K562 (cell line): Measurements from ENCODE around the gene FGGY.

Source experiments
- BRD9 ChIP-seq: fragments of 450-650 bp; IDR thresholded peaks from 2 replicates; pipeline ENCODE4 v1.6.1; 2018; ENCODE audit warnings: low read depth; ENCODE audit not compliant: partially characterized antibody
- CBX1 ChIP-seq: sonication (generic); IDR thresholded peaks from 2 replicates; pipeline ENCODE4 v1.6.1; 2016; ENCODE audit warnings: antibody characterized with exemption, low read depth, mild to moderate bottlenecking
- EP300 ChIP-seq: IDR thresholded peaks from 2 replicates; pipeline ENCODE4 v1.6.1; 2012; ENCODE audit warnings: low read length, improper control_type of control experiment
- GTF2A2 ChIP-seq: IDR thresholded peaks from 2 replicates; pipeline ENCODE4 v1.6.1; 2016; ENCODE audit warnings: mild to moderate bottlenecking, missing genetic modification characterization, missing compliant biosample characterization
- NBN ChIP-seq: fragments of 450-650 bp; IDR thresholded peaks from 2 replicates; pipeline ENCODE4 v1.6.1; 2016; ENCODE audit warnings: low read depth, mild to moderate bottlenecking
- RCOR1 ChIP-seq, 2 experiments: IDR thresholded peaks; 2 replicates each; pipeline ENCODE4 v1.6.1; 2012; ENCODE audit warnings: low read depth in 2 of 2, low read length in 2 of 2, borderline replicate concordance in 1 of 2, improper control_type of control experiment in 1 of 2
- SREBF2 ChIP-seq: sonication (generic); formaldehyde crosslinking; IDR thresholded peaks from 2 replicates; pipeline ENCODE4 v1.4.0; 2020; ENCODE audit warnings: mild to moderate bottlenecking, missing genetic modification reagents
- ZNF311 ChIP-seq: fragments of 250-450 bp; sonication (Bioruptor Pico); IDR thresholded peaks from 2 replicates; pipeline ENCODE4 v1.4.0; 2020; ENCODE audit warnings: mild to moderate bottlenecking, moderate library complexity
- TF ChIP-seq, protein P1 (sequence below): sonication (generic); formaldehyde crosslinking; IDR thresholded peaks from 2 replicates; pipeline ENCODE4 v1.5.0; 2020; ENCODE audit warnings: missing genetic modification reagents
- TF ChIP-seq, protein P2 (sequence below), 2 experiments: fragments of 450-650 bp; conservative IDR thresholded peaks; 2 replicates each; pipeline ENCODE4 v1.6.1; 2017; ENCODE audit warnings: mild to moderate bottlenecking in 2 of 2, moderate library complexity in 2 of 2
- TF ChIP-seq, protein P3 (sequence below): conservative IDR thresholded peaks from 2 replicates; pipeline ENCODE4 v1.6.1; 2011; ENCODE audit warnings: low read depth, mild to moderate bottlenecking, low read length; ENCODE audit not compliant: control insufficient read depth

DNA sequence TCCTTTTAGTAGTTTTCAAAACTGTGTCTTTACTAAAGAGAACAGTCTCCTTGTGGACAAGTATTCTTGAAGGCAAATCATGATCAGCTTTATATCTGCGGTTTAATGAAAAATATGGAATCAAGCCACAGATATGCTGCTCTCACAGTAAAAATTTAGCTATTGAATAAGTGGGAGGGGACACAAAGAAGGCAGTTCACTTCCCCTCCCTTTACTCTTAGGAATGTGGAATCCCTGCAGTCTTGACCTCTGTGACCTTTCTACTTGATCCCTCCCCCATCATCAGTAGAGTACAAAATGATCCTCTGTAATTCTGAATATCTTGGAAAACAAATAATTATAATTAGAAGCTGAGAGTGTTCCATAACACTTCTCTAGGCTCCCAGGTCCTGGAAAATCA lies 381.1 kb downstream of the FGGY start:
- TF ChIP-seq RCOR1 (IDR thresholded peaks at IDR 0.05; ENCODE audit: borderline replicate concordance in 1 of 2, low read depth in 2 of 2, low read length in 2 of 2) (no peak), SREBF2 (CRISPR knock-in tag) (no peak), NBN (no peak), ZNF311 (no peak), GTF2A2 (tag) (no peak), EP300 (no peak), BRD9 (no peak), CBX1 (no peak)
- TF ChIP-seq, protein P1, sequence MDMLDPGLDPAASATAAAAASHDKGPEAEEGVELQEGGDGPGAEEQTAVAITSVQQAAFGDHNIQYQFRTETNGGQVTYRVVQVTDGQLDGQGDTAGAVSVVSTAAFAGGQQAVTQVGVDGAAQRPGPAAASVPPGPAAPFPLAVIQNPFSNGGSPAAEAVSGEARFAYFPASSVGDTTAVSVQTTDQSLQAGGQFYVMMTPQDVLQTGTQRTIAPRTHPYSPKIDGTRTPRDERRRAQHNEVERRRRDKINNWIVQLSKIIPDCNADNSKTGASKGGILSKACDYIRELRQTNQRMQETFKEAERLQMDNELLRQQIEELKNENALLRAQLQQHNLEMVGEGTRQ (CRISPR knock-in tag): no peak
- TF ChIP-seq, protein P2, sequence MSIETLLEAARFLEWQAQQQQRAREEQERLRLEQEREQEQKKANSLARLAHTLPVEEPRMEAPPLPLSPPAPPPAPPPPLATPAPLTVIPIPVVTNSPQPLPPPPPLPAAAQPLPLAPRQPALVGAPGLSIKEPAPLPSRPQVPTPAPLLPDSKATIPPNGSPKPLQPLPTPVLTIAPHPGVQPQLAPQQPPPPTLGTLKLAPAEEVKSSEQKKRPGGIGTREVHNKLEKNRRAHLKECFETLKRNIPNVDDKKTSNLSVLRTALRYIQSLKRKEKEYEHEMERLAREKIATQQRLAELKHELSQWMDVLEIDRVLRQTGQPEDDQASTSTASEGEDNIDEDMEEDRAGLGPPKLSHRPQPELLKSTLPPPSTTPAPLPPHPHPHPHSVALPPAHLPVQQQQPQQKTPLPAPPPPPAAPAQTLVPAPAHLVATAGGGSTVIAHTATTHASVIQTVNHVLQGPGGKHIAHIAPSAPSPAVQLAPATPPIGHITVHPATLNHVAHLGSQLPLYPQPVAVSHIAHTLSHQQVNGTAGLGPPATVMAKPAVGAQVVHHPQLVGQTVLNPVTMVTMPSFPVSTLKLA (conservative IDR thresholded peaks at IDR 0.05): no peak
- TF ChIP-seq, protein P3, sequence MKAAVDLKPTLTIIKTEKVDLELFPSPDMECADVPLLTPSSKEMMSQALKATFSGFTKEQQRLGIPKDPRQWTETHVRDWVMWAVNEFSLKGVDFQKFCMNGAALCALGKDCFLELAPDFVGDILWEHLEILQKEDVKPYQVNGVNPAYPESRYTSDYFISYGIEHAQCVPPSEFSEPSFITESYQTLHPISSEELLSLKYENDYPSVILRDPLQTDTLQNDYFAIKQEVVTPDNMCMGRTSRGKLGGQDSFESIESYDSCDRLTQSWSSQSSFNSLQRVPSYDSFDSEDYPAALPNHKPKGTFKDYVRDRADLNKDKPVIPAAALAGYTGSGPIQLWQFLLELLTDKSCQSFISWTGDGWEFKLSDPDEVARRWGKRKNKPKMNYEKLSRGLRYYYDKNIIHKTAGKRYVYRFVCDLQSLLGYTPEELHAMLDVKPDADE: no peak
